K562 (cell line): ENCODE data around the gene PRR35. TPM values are rescaled to one million over a fixed set of nuclear protein-coding genes. Genes with fewer than 3 reads are reported as not detected.

Experiments
- BACH1 ChIP-seq: fragments of 200-800 bp; sonication (Bioruptor generic); IDR thresholded peaks from 2 replicates; pipeline ENCODE4 v1.6.1; 2016; ENCODE audit warnings: missing genetic modification characterization, missing compliant biosample characterization
- CEBPB ChIP-seq: fragments of 450-650 bp; IDR thresholded peaks from 2 replicates; pipeline ENCODE4 v1.6.1; 2016; ENCODE audit warnings: missing genetic modification characterization, missing compliant biosample characterization
- CLOCK ChIP-seq: fragments of 250-450 bp; sonication (Bioruptor Pico); IDR thresholded peaks from 2 replicates; pipeline ENCODE4 v1.4.0; 2020; ENCODE audit warnings: mild to moderate bottlenecking, moderate library complexity, borderline replicate concordance
- CREM ChIP-seq: IDR thresholded peaks from 2 replicates; pipeline ENCODE4 v1.6.1; 2014; ENCODE audit warnings: antibody characterized with exemption, low read depth
- E2F3 ChIP-seq: fragments of 250-450 bp; sonication (Bioruptor Pico); IDR thresholded peaks from 2 replicates; pipeline ENCODE4 v1.4.0; 2020; ENCODE audit warnings: mild to moderate bottlenecking
- FOXJ2 ChIP-seq: fragments of 200-800 bp; sonication (Bioruptor generic); IDR thresholded peaks from 2 replicates; pipeline ENCODE4 v1.6.1; 2016; ENCODE audit warnings: missing genetic modification characterization, missing compliant biosample characterization
- FOXP4 ChIP-seq: sonication (generic); formaldehyde crosslinking; IDR thresholded peaks from 2 replicates; pipeline ENCODE4 v1.8.0; 2022; ENCODE audit warnings: mild to moderate bottlenecking, missing genetic modification reagents, borderline replicate concordance
- ILF3 ChIP-seq: fragments of 450-650 bp; IDR thresholded peaks from 2 replicates; pipeline ENCODE4 v1.6.1; 2018; ENCODE audit warnings: antibody characterized with exemption, mild to moderate bottlenecking, moderate library complexity, borderline replicate concordance
- KLF16 ChIP-seq: IDR thresholded peaks from 2 replicates; pipeline ENCODE4 v1.6.1; 2016; ENCODE audit warnings: antibody characterized with exemption
- LARP7 ChIP-seq: fragments of 450-650 bp; IDR thresholded peaks from 2 replicates; pipeline ENCODE4 v1.6.1; 2016
- MAX ChIP-seq: sonication (generic); formaldehyde crosslinking; IDR thresholded peaks from 2 replicates; pipeline ENCODE4 v1.9.0; 2022; ENCODE audit warnings: mild to moderate bottlenecking, missing genetic modification reagents
- NFATC3 ChIP-seq: fragments of 450-650 bp; IDR thresholded peaks from 2 replicates; pipeline ENCODE4 v1.6.1; 2017; ENCODE audit warnings: mild to moderate bottlenecking
- POLR2AphosphoS5 ChIP-seq: IDR thresholded peaks from 2 replicates; pipeline ENCODE4 v1.6.1; 2011; ENCODE audit warnings: mild to moderate bottlenecking, low read depth, low read length, moderate library complexity; ENCODE audit not compliant: control insufficient read depth, insufficient read depth
- PTTG1 ChIP-seq: fragments of 450-650 bp; IDR thresholded peaks from 2 replicates; pipeline ENCODE4 v1.6.1; 2016; ENCODE audit warnings: low read depth, mild to moderate bottlenecking, missing genetic modification characterization, missing compliant biosample characterization
- SIX5 ChIP-seq, 2 experiments: IDR thresholded peaks; 2 replicates each; pipeline ENCODE4 v1.6.1; 2011; ENCODE audit warnings: low read length in 2 of 2, borderline replicate concordance in 1 of 2, low read depth in 1 of 2, mild to moderate bottlenecking in 1 of 2, moderate library complexity in 1 of 2; ENCODE audit not compliant: insufficient read depth in 1 of 2
- SRSF7 ChIP-seq: fragments of 200-400 bp; formaldehyde crosslinking; optimal IDR thresholded peaks from 2 replicates; pipeline ENCODE3; 2017; ENCODE audit warnings: mild to moderate bottlenecking, low read depth, low read length
- STAG1 ChIP-seq: sonication (generic); formaldehyde crosslinking; IDR thresholded peaks from 2 replicates; pipeline ENCODE4 v1.5.0; 2020; ENCODE audit warnings: missing genetic modification reagents, borderline replicate concordance
- TEAD1 ChIP-seq, 2 experiments: fragments of 450-650 bp in 1 of 2; sonication (generic) in 1 of 2; formaldehyde crosslinking; IDR thresholded peaks; 2 replicates each; pipeline versions ENCODE4 v1.4.0 to v1.8.0; 2020 to 2022; ENCODE audit warnings: mild to moderate bottlenecking in 2 of 2, missing genetic modification reagents in 1 of 2
- ZNF449 ChIP-seq: fragments of 250-450 bp; sonication (Bioruptor Pico); IDR thresholded peaks from 2 replicates; pipeline ENCODE4 v1.8.0; 2022; ENCODE audit warnings: moderate library complexity, mild to moderate bottlenecking, inconsistent platforms
- ZNF584 ChIP-seq: fragments of 200-800 bp; sonication (Bioruptor generic); IDR thresholded peaks from 2 replicates; pipeline ENCODE4 v1.6.1; 2016; ENCODE audit warnings: low read depth, mild to moderate bottlenecking, missing genetic modification characterization, missing compliant biosample characterization
- ZNF655 ChIP-seq: fragments of 250-450 bp; sonication (Bioruptor Pico); IDR thresholded peaks from 2 replicates; pipeline ENCODE4 v1.5.0; 2021
- ZSCAN29 ChIP-seq: fragments of 450-650 bp; IDR thresholded peaks from 2 replicates; pipeline ENCODE4 v1.6.1; 2017
- polyA plus RNA-seq, 8 experiments: library from polyadenylated mRNA; depleted of rRNA in 4 of 8; stranded (reverse) in 5 of 8; unstranded in 3 of 8; fragments of >200 nt; fragmentation: Nextera tagmentation in 2 of 8; fragmentation: Illumina TruSeq in 1 of 8; extraction: Ambion mirVana in 2 of 8; extraction: Trizol in 1 of 8; gene quantifications; 2 replicates each; pipeline versions ENCODE4 v1.2.1 to v1.2.3, GENCODE V29; 2011 to 2014; ENCODE audit warnings: inconsistent platforms in 1 of 8, missing spikeins in 1 of 8
- total RNA-seq, 7 experiments: library from RNA; depleted of rRNA in 6 of 7; stranded (reverse); fragments of >200 nt in 6 of 7; fragmentation: Illumina TruSeq in 2 of 7; extraction: Trizol in 2 of 7; gene quantifications; 2 replicates each; pipeline versions ENCODE4 v1.2.1 to v1.2.3, GENCODE V29; 2011 to 2021; ENCODE audit warnings: low replicate concordance in 1 of 7

The PRR35 gene
- total and polyA plus RNA-seq, 9 of the 15 experiments (the other 6 are each of a cell fraction or from before 2014, with no cell fraction given): 0.17 to 0.45 (median 0.21) TPM; not detected in 5

- no peak for TF ChIP-seq CLOCK
- TF ChIP-seq TEAD1 (CRISPR knock-in tag; IDR thresholded peaks at IDR 0.05): peak in 1 of 2 experiments; percentile 37; a peak in 1 of 4 replicates
- TF ChIP-seq MAX (CRISPR knock-in tag): peak; percentile 37
- no peak for TF ChIP-seq BACH1 (tag)
- TF ChIP-seq ZNF584 (CRISPR knock-in tag): no peak
- no peak for TF ChIP-seq SRSF7
- TF ChIP-seq ZSCAN29: no peak
- no peak for TF ChIP-seq KLF16
- TF ChIP-seq E2F3: peak; percentile 70; the same call in 1 of the 2 replicates
- TF ChIP-seq ZNF655 (CRISPR knock-in tag): no peak
- no peak for TF ChIP-seq CEBPB
- no peak for TF ChIP-seq PTTG1 (tag)
- no peak for TF ChIP-seq ILF3
- TF ChIP-seq NFATC3: peak; percentile 98
- no peak for TF ChIP-seq FOXP4
- TF ChIP-seq LARP7: no peak
- TF ChIP-seq POLR2AphosphoS5: no peak
- TF ChIP-seq SIX5 (IDR thresholded peaks at IDR 0.05; ENCODE audit: borderline replicate concordance in 1 of 2, insufficient read depth in 1 of 2, low read depth in 1 of 2, low read length in 2 of 2): no peak
- TF ChIP-seq FOXJ2 (tag): no peak
- no peak for TF ChIP-seq CREM
- TF ChIP-seq STAG1 (CRISPR knock-in tag): no peak
- TF ChIP-seq ZNF449 (CRISPR knock-in tag): no peak
These were observed 30.1 kb downstream of the PRR35 start (continued) for GRCh38 chr16:590188-590814.
